Upper lobe of right lung (tissue), 1 donor: ENCODE measurements around the gene IKZF1. TPM values are rescaled to one million over a fixed set of nuclear protein-coding genes. Genes with fewer than 3 reads are reported as not detected.

ENCODE experiments used
- ATAC-seq: fragments of 200-7000 bp; cut with Tn5 transposase; one replicate; pipeline ENCODE4 v1.9.1; 2020; ENCODE audit warnings: mild to moderate bottlenecking, moderate library complexity
- DNase-seq: peaks from one replicate; pipeline ENCODE4 v3.0.0-alpha.2; 2020
- H3K27ac ChIP-seq: fragments of 200-600 bp; one replicate; pipeline ENCODE4 v1.8.0; 2022
- H3K27me3 ChIP-seq: fragments of 200-600 bp; one replicate; pipeline ENCODE4 v1.8.0; 2022; ENCODE audit warnings: mild to moderate bottlenecking
- H3K36me3 ChIP-seq: fragments of 200-600 bp; one replicate; pipeline ENCODE4 v1.8.0; 2022
- H3K4me1 ChIP-seq: fragments of 200-600 bp; one replicate; pipeline ENCODE4 v1.8.0; 2022
- H3K4me3 ChIP-seq: fragments of 200-600 bp; one replicate; pipeline ENCODE4 v1.8.0; 2022; ENCODE audit warnings: mild to moderate bottlenecking
- H3K9me3 ChIP-seq: fragments of 200-600 bp; one replicate; pipeline ENCODE4 v1.8.0; 2022
- CTCF ChIP-seq: fragments of 200-600 bp; IDR thresholded peaks from one replicate; pipeline ENCODE4 v1.8.0; 2022; ENCODE audit warnings: antibody characterized with exemption
- intact Hi-C: fragments of 100-400 bp; cut with DNase I; formaldehyde crosslinking; loops from one replicate; pipeline ENCODE4 v1.11.0; 2022
- total RNA-seq: library from RNA; stranded (reverse); fragmentation: NEBNext Ultra II Directional; extraction: Animal tissue kit (Norgen Biotek cat#: 25700); gene quantifications from one replicate; pipeline ENCODE4 v1.2.1, GENCODE V29; 2021
- donor health status: DM: no; HTN: yes; CAD: no; lungs with severe emphysema.

Gene IKZF1
- total RNA-seq, 1 donor from 2014 or later: 41.4 TPM

GRCh38 chr7:50329775-50330174 is 25.3 kb downstream of the IKZF1 start:
- no peak for TF ChIP-seq CTCF
- Histone ChIP-seq H3K4me1 (peaks cover 14% of the 10 kb centered on the region), H3K4me3 (no peak overlapping the region), H3K27me3 (peaks cover 3% of the 10 kb centered on the region), H3K27ac (no peak overlapping the region), H3K9me3 (no peaks in the 10 kb centered on the region), H3K36me3 (peaks cover 7% of the 10 kb centered on the region)
- no peak for DNase-seq
- intact Hi-C loops: no loop called here
- peak; percentile 29 for ATAC-seq

- peaks cover 3% of the 10 kb centered on the region for H3K27me3 ChIP-seq
- intact Hi-C loops: no loop called here
- H3K4me3 ChIP-seq: no peak overlapping the region
- H3K27ac ChIP-seq: no peak overlapping the region
- no peaks in the 10 kb centered on the region for H3K9me3 ChIP-seq
- peaks cover 7% of the 10 kb centered on the region for H3K36me3 ChIP-seq
- DNase-seq (no peak), ATAC-seq (peak; percentile 18)
- H3K4me1 ChIP-seq: peaks cover 14% of the 10 kb centered on the region
- TF ChIP-seq CTCF: no peak
Observed at GRCh38 chr7:50330254-50330653, 25.7 kb downstream of the IKZF1 start.

GRCh38 chr7:50330696-50331095 is 26.2 kb downstream of the IKZF1 start:
- DNase-seq (no peak), ATAC-seq (peak; percentile 34)
- H3K4me3 ChIP-seq: no peak overlapping the region
- H3K36me3 ChIP-seq: peaks cover 7% of the 10 kb centered on the region
- no peak for TF ChIP-seq CTCF
- intact Hi-C loops: no loop called here
- H3K27me3 ChIP-seq: peaks cover 3% of the 10 kb centered on the region
- peak overlapping the region; percentile 11 for H3K27ac ChIP-seq
- no peaks in the 10 kb centered on the region for H3K9me3 ChIP-seq
- peaks cover 14% of the 10 kb centered on the region for H3K4me1 ChIP-seq

- no peak for TF ChIP-seq CTCF
- peak; percentile 4 for ATAC-seq
Observed at GRCh38 chr7:50331564-50332208, 27.2 kb downstream of the IKZF1 start.

GRCh38 chr7:50332241-50333165 is 28.0 kb downstream of the IKZF1 start:
- no peak for DNase-seq
- no peak for ATAC-seq
- intact Hi-C loops: no loop called here

More at GRCh38 chr7:50331564-50332208, 27.2 kb downstream of the IKZF1 start:
- Histone ChIP-seq H3K36me3 (peaks cover 7% of the 10 kb centered on the region), H3K27me3 (peaks cover 3% of the 10 kb centered on the region), H3K27ac (no peak overlapping the region), H3K4me3 (no peak overlapping the region), H3K9me3 (no peaks in the 10 kb centered on the region), H3K4me1 (peaks cover 14% of the 10 kb centered on the region)
- no peak for DNase-seq
- intact Hi-C loops: no loop called here

More at GRCh38 chr7:50332241-50333165, 28.0 kb downstream of the IKZF1 start:
- Histone ChIP-seq H3K9me3 (no peaks in the 10 kb centered on the region), H3K27ac (peak overlapping the region; percentile 18), H3K36me3 (peaks cover 7% of the 10 kb centered on the region), H3K4me3 (no peak overlapping the region), H3K4me1 (peaks cover 14% of the 10 kb centered on the region), H3K27me3 (peaks cover 2% of the 10 kb centered on the region)
- no peak for TF ChIP-seq CTCF
